IMR-90 (cell line): Measurements from ENCODE around the gene ALDOC.
"Not testable (repeated sequence)": the region's sequence is repeated elsewhere in the genome, so short reads cannot be mapped to it uniquely, and the experiment has no call there.

ENCODE experiments used
- BHLHE40 ChIP-seq: fragments of 150-350 bp; IDR thresholded peaks from 2 replicates; pipeline ENCODE4 v1.6.1; 2016; ENCODE audit warnings: mild to moderate bottlenecking, low read depth, low read length
- CEBPB ChIP-seq: IDR thresholded peaks from 2 replicates; pipeline ENCODE4 v1.6.1; 2012; ENCODE audit warnings: low read depth, low read length, improper control_type of control experiment
- CHD1 ChIP-seq: IDR thresholded peaks from 2 replicates; pipeline ENCODE4 v1.6.1; 2012; ENCODE audit warnings: low read depth, low read length, improper control_type of control experiment
- CTCF ChIP-seq: conservative IDR thresholded peaks from 2 replicates; pipeline ENCODE4 v1.5.1; 2012; ENCODE audit warnings: mild to moderate bottlenecking, low read depth, low read length, improper control_type of control experiment
- FOS ChIP-seq: fragments of 150-350 bp; IDR thresholded peaks from 2 replicates; pipeline ENCODE4 v1.6.1; 2016; ENCODE audit warnings: low read depth, low read length
- MAFK ChIP-seq: IDR thresholded peaks from 2 replicates; pipeline ENCODE4 v1.6.1; 2012; ENCODE audit warnings: low read depth, low read length, improper control_type of control experiment
- MAZ ChIP-seq: IDR thresholded peaks from 2 replicates; pipeline ENCODE4 v1.6.1; 2012; ENCODE audit warnings: low read depth, mild to moderate bottlenecking, low read length, improper control_type of control experiment, moderate library complexity, borderline replicate concordance
- MXI1 ChIP-seq: IDR thresholded peaks from 2 replicates; pipeline ENCODE4 v1.6.1; 2012; ENCODE audit warnings: low read depth, mild to moderate bottlenecking, low read length, moderate library complexity, borderline replicate concordance
- POLR2A ChIP-seq: IDR thresholded peaks from 2 replicates; pipeline ENCODE4 v1.6.1; 2012; ENCODE audit warnings: mild to moderate bottlenecking, low read depth, low read length
- RAD21 ChIP-seq: IDR thresholded peaks from 2 replicates; pipeline ENCODE4 v1.6.1; 2012; ENCODE audit warnings: low read length, improper control_type of control experiment
- RFX5 ChIP-seq: IDR thresholded peaks from 2 replicates; pipeline ENCODE4 v1.8.0; 2012; ENCODE audit warnings: low read depth, mild to moderate bottlenecking, low read length, moderate library complexity
- SMC3 ChIP-seq: fragments of 150-350 bp; IDR thresholded peaks from 2 replicates; pipeline ENCODE4 v1.6.1; 2016; ENCODE audit warnings: low read depth, mild to moderate bottlenecking, antibody characterized with exemption, low read length, moderate library complexity

DNA sequence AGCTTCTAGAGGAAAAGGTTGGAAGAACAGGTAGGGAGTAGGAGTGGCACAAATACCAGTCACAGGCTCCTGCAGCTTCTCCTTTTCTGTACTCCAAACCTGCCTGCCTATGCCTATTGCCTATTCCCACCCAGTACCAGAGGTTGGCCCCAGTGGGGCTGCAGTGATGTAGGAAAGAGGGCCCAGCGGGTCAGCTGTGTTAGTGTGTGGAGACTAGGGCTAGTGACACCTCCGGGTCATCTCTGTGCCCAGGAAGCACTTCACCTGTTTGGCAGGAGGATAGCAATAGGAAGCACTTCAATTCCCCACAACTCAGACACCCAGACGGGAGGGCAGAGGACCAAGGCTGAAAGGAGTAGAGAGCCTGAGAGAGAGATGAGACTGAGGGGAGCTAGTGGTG is 679 bp downstream of the ALDOC start:
- not testable (repeated sequence) for TF ChIP-seq CTCF, FOS, POLR2A, SMC3, MXI1, RFX5, CEBPB, CHD1, MAZ, MAFK, BHLHE40, RAD21
